Effector memory CD8-positive, alpha-beta T cell (primary cell): Measurements from ENCODE around the gene OFD1.

Experiments used
- ATAC-seq: fragments of 150-1000 bp; cut with Tn5 transposase; replicated peaks from 2 replicates; pipeline ENCODE4 v1.10.0; 2021; ENCODE audit warnings: mild to moderate bottlenecking, moderate library complexity
- DNase-seq, 3 experiments: peaks; one replicate each; pipeline ENCODE4 v3.0.0; 2021
- H3K27ac Mint-ChIP-seq, 2 donors: one replicate each; pipeline ENCODE4 v1.8.0; 2022; ENCODE audit warnings: mild to moderate bottlenecking in 2 of 2, mixed read lengths in 2 of 2, moderate library complexity in 2 of 2
- H3K27me3 Mint-ChIP-seq, 2 donors: one replicate each; pipeline ENCODE4 v1.8.0; 2022; ENCODE audit warnings: mixed read lengths in 2 of 2
- H3K36me3 Mint-ChIP-seq: one replicate; pipeline ENCODE4 v1.8.0; 2022; ENCODE audit warnings: mild to moderate bottlenecking, moderate library complexity, mixed read lengths; ENCODE audit not compliant: insufficient read depth
- H3K4me1 Mint-ChIP-seq, 2 donors: one replicate each; pipeline ENCODE4 v1.8.0; 2022; ENCODE audit warnings: low read depth in 2 of 2, mixed read lengths in 2 of 2
- H3K4me3 Mint-ChIP-seq, 2 donors: one replicate each; pipeline ENCODE4 v1.8.0; 2022; ENCODE audit warnings: mild to moderate bottlenecking in 2 of 2, mixed read lengths in 2 of 2, moderate library complexity in 2 of 2
- H3K9me3 Mint-ChIP-seq, 2 donors: one replicate each; pipeline ENCODE4 v1.8.0; 2022; ENCODE audit warnings: mixed read lengths in 2 of 2

OFD1 gene

GRCh38 chrX:13695601-13696115 lies 38.9 kb upstream of the OFD1 start:
- ATAC-seq = no peak
- Mint-ChIP-seq H3K9me3 (no peaks in the 10 kb centered on the region), H3K27me3 (no peaks in the 10 kb centered on the region), H3K4me1 (peaks cover 42 to 49% of the 10 kb centered on the region in 2 donors), H3K27ac (peak overlapping the region; percentile 13 to 93), H3K36me3 (peaks cover 6% of the 10 kb centered on the region), H3K4me3 (peak overlapping the region in 1 of 2 donors; percentile 53)
- DNase-seq = no peak

DNA sequence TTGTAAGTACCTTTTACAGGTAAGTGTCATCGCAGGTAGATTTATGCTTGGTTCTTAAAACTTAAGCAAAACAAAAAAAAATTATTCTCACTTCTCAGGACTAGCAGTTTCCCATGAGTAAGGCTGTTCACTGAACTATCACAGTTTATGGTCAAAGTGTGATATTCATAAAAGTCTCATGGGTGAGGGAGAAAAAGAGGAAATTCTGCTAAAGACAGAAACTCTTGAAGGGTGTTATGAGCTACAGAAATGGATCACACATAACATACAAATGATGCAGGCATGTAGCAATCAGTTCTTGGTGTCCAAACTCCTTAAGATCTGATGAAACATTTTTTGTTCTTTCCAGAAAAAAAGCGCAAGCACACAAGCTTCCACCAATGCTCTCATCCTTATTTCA lies 37.1 kb upstream of the OFD1 start:
- H3K27ac Mint-ChIP-seq = peak overlapping the region; percentile 81 to 89
- H3K9me3 Mint-ChIP-seq = no peaks in the 10 kb centered on the region
- DNase-seq = no peak
- peaks cover 6% of the 10 kb centered on the region for H3K36me3 Mint-ChIP-seq
- peaks cover 50 to 56% of the 10 kb centered on the region in 2 donors for H3K4me1 Mint-ChIP-seq
- ATAC-seq = peak; percentile 85
- H3K4me3 Mint-ChIP-seq = peak overlapping the region; percentile 33 to 70
- H3K27me3 Mint-ChIP-seq = no peaks in the 10 kb centered on the region

DNA sequence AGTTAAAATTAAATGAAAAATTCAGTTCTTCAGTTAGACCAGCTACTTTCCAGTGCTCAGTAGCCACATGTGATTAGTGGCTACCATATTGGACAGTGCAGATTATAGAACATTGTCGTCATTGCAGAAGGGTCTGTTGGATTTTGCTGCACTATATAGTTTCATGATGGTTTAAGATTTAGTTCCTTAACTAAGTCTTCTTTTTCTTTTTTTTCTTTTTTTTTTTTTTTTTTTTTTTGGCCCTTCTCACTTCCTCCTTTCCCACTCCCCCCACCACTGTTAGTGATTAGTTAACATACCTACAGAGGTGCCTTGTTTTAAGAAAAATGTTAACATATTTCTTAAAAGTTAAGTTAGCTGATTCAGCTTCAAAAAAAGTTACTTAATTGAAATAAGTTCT lies 36.6 kb upstream of the OFD1 start:
- H3K36me3 Mint-ChIP-seq = peaks cover 4% of the 10 kb centered on the region
- H3K9me3 Mint-ChIP-seq = no peaks in the 10 kb centered on the region
- peaks cover 48 to 56% of the 10 kb centered on the region in 2 donors for H3K4me1 Mint-ChIP-seq
- DNase-seq = no peak
- H3K4me3 Mint-ChIP-seq = no peak overlapping the region
- no peak for ATAC-seq
- no peaks in the 10 kb centered on the region for H3K27me3 Mint-ChIP-seq
- H3K27ac Mint-ChIP-seq = peak overlapping the region; percentile 81 to 89

GRCh38 chrX:13698432-13698831 lies 36.1 kb upstream of the OFD1 start:
- Mint-ChIP-seq H3K27me3 (no peaks in the 10 kb centered on the region), H3K36me3 (peaks cover 2% of the 10 kb centered on the region), H3K4me3 (no peak overlapping the region), H3K27ac (no peak overlapping the region), H3K4me1 (peaks cover 44 to 54% of the 10 kb centered on the region in 2 donors), H3K9me3 (no peaks in the 10 kb centered on the region)
- ATAC-seq (no peak), DNase-seq (no peak)

DNA sequence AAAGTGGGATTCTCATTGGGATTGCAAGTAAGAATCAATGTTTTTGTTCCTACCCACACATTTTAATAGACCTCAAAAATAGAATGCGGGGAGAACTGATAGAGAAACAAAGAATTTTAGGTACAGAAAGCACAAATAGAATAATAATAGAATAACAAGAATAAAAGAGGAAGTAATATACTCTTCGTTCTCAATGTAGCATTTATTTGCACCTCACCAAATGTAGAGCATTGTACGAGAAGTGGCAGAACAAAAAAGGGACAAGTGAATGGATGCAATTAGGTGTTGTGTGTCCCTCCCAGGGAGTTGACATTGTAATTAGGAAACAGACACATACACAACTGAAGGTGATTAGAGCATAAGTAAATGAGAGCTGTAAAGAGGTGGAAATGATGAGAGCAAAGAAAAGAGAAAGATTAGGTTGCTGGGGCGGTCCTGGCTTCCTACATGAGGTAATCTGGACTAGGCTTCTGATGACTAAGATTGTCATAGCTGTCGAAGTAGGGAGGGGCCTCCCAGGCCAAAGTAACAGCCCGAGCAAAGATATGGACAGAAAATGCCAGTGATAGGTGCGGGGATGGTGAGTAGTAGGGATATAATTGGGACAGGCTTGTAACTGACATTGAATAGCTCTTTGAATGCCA lies 35.2 kb upstream of the OFD1 start:
- H3K4me3 Mint-ChIP-seq = peak overlapping the region; percentile 7 to 8
- DNase-seq (no peak), ATAC-seq (peak; percentile 45)
- H3K36me3 Mint-ChIP-seq = peaks cover 2% of the 10 kb centered on the region
- H3K9me3 Mint-ChIP-seq = no peaks in the 10 kb centered on the region
- H3K27me3 Mint-ChIP-seq = no peaks in the 10 kb centered on the region
- peak overlapping the region; percentile 7 to 59 for H3K27ac Mint-ChIP-seq
- H3K4me1 Mint-ChIP-seq = peaks cover 41 to 57% of the 10 kb centered on the region in 2 donors

DNA sequence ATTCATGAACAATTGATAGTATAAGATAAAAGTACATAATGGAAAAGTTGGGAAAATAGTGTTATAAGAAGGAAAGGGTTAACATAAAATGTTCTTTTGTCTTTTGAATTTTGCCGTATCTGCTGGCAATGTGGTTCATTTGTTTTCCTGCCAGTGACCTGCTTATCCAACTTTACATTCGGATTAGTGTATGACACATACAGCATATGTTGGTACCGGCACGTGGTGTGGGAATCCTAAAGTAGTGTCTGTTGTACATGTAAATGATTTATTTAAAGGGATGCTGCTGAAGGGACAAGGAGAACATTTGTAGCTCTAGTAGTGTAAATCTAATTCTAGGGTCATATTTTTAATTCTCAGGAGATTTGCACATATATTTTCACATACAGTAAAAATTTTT lies 34.2 kb upstream of the OFD1 start:
- H3K9me3 Mint-ChIP-seq = no peaks in the 10 kb centered on the region
- peak overlapping the region in 1 of 2 donors; percentile 35 for H3K27ac Mint-ChIP-seq
- ATAC-seq = no peak
- peaks cover 34 to 53% of the 10 kb centered on the region in 2 donors for H3K4me1 Mint-ChIP-seq
- H3K4me3 Mint-ChIP-seq = no peak overlapping the region
- H3K27me3 Mint-ChIP-seq = no peaks in the 10 kb centered on the region
- DNase-seq = no peak
- peaks cover 9% of the 10 kb centered on the region for H3K36me3 Mint-ChIP-seq

GRCh38 chrX:13702111-13702789 lies 32.3 kb upstream of the OFD1 start:
- Mint-ChIP-seq H3K36me3 (peaks cover 22% of the 10 kb centered on the region), H3K27me3 (no peaks in the 10 kb centered on the region), H3K9me3 (no peaks in the 10 kb centered on the region), H3K4me1 (peaks cover 28 to 44% of the 10 kb centered on the region in 2 donors), H3K27ac (peak overlapping the region; percentile 50 to 79), H3K4me3 (peak overlapping the region; percentile 19 to 20)
- no peak for DNase-seq
- no peak for ATAC-seq

DNA sequence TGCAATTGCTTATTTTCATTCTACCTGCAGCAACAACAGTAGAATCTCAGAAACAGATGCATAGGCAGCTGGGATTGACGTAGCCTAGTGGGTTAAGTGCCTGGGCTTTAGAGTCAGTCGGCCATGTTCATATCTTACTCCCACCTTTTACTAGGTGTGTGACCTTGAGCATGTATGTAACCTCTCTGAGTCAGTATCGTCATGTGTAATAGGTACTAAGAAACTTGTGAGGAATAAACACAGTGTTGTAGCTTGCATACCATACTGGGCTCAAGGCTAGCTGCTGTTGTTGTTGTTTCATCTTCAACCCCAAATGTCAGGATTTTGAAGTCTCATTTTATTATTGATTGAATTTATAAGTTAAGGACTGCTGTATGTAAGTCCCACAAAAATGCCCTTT lies 31.4 kb upstream of the OFD1 start:
- ATAC-seq (no peak), DNase-seq (no peak)
- Mint-ChIP-seq H3K27ac (no peak overlapping the region), H3K9me3 (no peaks in the 10 kb centered on the region), H3K27me3 (no peaks in the 10 kb centered on the region), H3K36me3 (peaks cover 22% of the 10 kb centered on the region), H3K4me3 (no peak overlapping the region), H3K4me1 (peaks cover 26 to 41% of the 10 kb centered on the region in 2 donors)

- H3K27me3 Mint-ChIP-seq = no peaks in the 10 kb centered on the region
- no peak for ATAC-seq
- no peak for DNase-seq
- H3K4me1 Mint-ChIP-seq = peaks cover 26 to 41% of the 10 kb centered on the region in 2 donors
- no peak overlapping the region for H3K4me3 Mint-ChIP-seq
- H3K9me3 Mint-ChIP-seq = no peaks in the 10 kb centered on the region
- H3K36me3 Mint-ChIP-seq = peaks cover 22% of the 10 kb centered on the region
- peak overlapping the region in 1 of 2 donors; percentile 41 for H3K27ac Mint-ChIP-seq
Measured at GRCh38 chrX:13703589-13703988, 31.0 kb upstream of the OFD1 start.

DNA sequence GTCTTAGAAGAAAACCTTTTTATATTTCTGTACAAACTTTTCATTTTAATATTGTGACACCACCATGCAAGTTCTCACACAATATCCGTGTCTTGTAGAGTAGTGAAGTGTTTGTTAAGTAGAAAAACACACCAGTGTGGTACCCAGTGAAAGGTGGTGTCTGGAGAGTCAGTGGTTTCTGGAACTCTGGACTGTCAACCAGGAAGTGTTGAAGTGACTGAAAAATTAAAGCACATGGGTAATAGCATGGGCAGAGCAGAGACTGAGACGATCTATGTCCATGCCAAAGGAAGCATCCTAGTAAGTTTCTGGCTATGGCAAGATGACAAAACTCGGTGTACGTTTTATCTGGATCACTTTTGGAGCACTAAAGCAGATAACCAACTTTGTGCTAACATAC lies 23.4 kb upstream of the OFD1 start:
- peak overlapping the region in 1 of 2 donors; percentile 88 for H3K27ac Mint-ChIP-seq
- DNase-seq (no peak), ATAC-seq (no peak)
- H3K9me3 Mint-ChIP-seq = no peaks in the 10 kb centered on the region
- H3K4me3 Mint-ChIP-seq = no peak overlapping the region
- H3K27me3 Mint-ChIP-seq = no peaks in the 10 kb centered on the region
- H3K4me1 Mint-ChIP-seq = peaks cover 10 to 12% of the 10 kb centered on the region in 2 donors
- H3K36me3 Mint-ChIP-seq = peaks cover 55% of the 10 kb centered on the region

GRCh38 chrX:13716455-13716854 lies 18.1 kb upstream of the OFD1 start:
- H3K4me1 Mint-ChIP-seq = peaks cover 26 to 36% of the 10 kb centered on the region in 2 donors
- H3K4me3 Mint-ChIP-seq = peak overlapping the region; percentile 10 to 49
- H3K36me3 Mint-ChIP-seq = peaks cover 56% of the 10 kb centered on the region
- no peaks in the 10 kb centered on the region for H3K9me3 Mint-ChIP-seq
- H3K27ac Mint-ChIP-seq = peak overlapping the region; percentile 88 to 91
- peak in 2 of 3 experiments; percentile 11 to 18 for DNase-seq
- no peaks in the 10 kb centered on the region for H3K27me3 Mint-ChIP-seq
- ATAC-seq = peak; percentile 79

- H3K4me3 Mint-ChIP-seq = peak overlapping the region; percentile 70 to 73
- peak overlapping the region; percentile 88 to 91 for H3K27ac Mint-ChIP-seq
- no peaks in the 10 kb centered on the region for H3K9me3 Mint-ChIP-seq
- peaks cover 22 to 35% of the 10 kb centered on the region in 2 donors for H3K4me1 Mint-ChIP-seq
- H3K36me3 Mint-ChIP-seq = peaks cover 56% of the 10 kb centered on the region
- peak; percentile 84 for ATAC-seq
- H3K27me3 Mint-ChIP-seq = no peaks in the 10 kb centered on the region
- peak; percentile 53 to 58 (median 54) for DNase-seq
Measured at GRCh38 chrX:13716905-13717304, 17.6 kb upstream of the OFD1 start.

DNA sequence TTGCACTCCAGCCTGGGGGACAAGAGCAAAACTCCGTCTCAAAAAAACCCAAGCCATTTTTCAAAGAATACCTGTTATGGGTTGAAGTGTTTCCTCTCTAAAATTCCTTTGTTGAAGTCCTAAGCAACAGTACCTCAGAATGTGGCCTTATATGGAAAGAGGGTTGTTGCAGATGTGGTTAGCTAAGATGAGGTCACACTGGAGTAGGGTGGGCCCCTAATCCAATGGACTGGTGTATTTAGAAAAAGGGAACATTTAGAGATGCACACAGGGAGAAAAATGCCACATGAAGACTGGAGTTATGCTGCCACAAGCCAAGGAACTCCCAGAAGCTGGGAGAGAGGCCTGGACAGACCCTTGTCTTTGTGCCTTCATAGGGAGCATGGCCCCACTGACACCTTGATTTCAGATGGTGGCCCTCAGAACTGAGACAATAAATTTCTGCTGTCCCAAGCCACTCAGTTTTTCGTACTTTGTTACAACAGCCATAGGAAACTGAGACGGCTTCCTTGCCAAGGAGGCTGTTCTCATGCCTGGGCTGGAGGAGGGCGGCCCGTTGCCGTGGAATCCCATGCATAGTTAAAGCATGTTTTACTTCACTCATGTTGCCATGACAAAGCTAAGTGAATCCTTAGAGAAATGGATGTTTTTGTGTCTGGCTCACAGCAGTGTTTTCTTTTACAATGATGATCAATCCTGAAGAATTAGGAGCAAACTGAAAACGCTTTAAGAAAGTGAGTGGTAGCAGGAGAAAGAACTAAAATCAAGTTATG lies 16.7 kb upstream of the OFD1 start:
- Mint-ChIP-seq H3K9me3 (no peaks in the 10 kb centered on the region), H3K4me3 (peak overlapping the region; percentile 35 to 70), H3K27me3 (no peaks in the 10 kb centered on the region), H3K4me1 (peaks cover 21 to 38% of the 10 kb centered on the region in 2 donors), H3K27ac (peak overlapping the region; percentile 88 to 91), H3K36me3 (peaks cover 52% of the 10 kb centered on the region)
- no peak for DNase-seq
- ATAC-seq = no peak
